HepG2 (cell line): ENCODE results near the gene TECPR1. TPM values are rescaled to one million over a fixed set of nuclear protein-coding genes. Genes with fewer than 3 reads are reported as not detected.

ENCODE experiments used
- ATAC-seq: fragments of 200-7000 bp; cut with Tn5 transposase; 3 replicates; pipeline ENCODE4 v1.9.1; 2020; ENCODE audit warnings: mild to moderate bottlenecking, moderate library complexity
- BruUV-seq: library from RNA; stranded (reverse); fragments of 400-500 nt; replicated peaks from 2 replicates; lab custom pipeline; 2021; lab: Mats Ljungman, UMichigan
- CTCF ChIA-PET: fragments of 300-600 bp; formaldehyde crosslinking; extraction: SDS; loops from one replicate; lab custom pipeline; 2021; ENCODE audit warnings: low total read pairs, inconsistent platforms, low intra/inter-chr PET ratio; lab: Yijun Ruan, JAX
- POLR2A ChIA-PET: fragments of 350-600 bp; sonication (Branson Sonifier 250); formaldehyde crosslinking; loops from one replicate; lab custom pipeline; 2020; ENCODE audit warnings: antibody characterized with exemption, inconsistent platforms; lab: Yijun Ruan, JAX
- DNase-seq: peaks from one replicate; pipeline ENCODE4 v3.0.0-alpha.2; 2015; ENCODE audit warnings: low spot score
- FAIRE-seq: peaks from 3 replicates; lab custom pipeline; 2011; peaks lifted over from hg19 to GRCh38; lab: Jason Lieb, UNC
- H2AFZ ChIP-seq: one replicate; pipeline ENCODE4 v1.6.1; 2011; ENCODE audit warnings: low read length, inconsistent platforms
- H3K27ac ChIP-seq: fragments of 300-600 bp; 3 replicates; pipeline ENCODE4 v1.8.0; 2011; ENCODE audit warnings: mixed run types, mild to moderate bottlenecking, mixed read lengths, low read length, inconsistent platforms; ENCODE audit not compliant: insufficient read depth; ENCODE audit errors: extremely low read length
- H3K27me3 ChIP-seq, 2 experiments: fragments of 200-600 bp in 1 of 2; 2 replicates in 1 of 2; 3 replicates in 1 of 2; pipeline versions ENCODE4 v1.6.0 to v1.8.0; 2011; ENCODE audit warnings: low read length in 2 of 2, mild to moderate bottlenecking in 2 of 2, moderate library complexity in 2 of 2, inconsistent platforms in 1 of 2; ENCODE audit not compliant: insufficient read depth in 2 of 2, control insufficient read depth in 1 of 2
- H3K36me3 ChIP-seq, 2 experiments: fragments of 200-600 bp in 1 of 2; replicated peaks in 1 of 2; 2 replicates in 1 of 2; 3 replicates in 1 of 2; pipeline versions ENCODE4 v1.5.1 to v1.8.0; 2011; ENCODE audit warnings: low read length in 2 of 2, inconsistent platforms in 1 of 2; ENCODE audit not compliant: insufficient read depth in 2 of 2, control insufficient read depth in 1 of 2
- H3K4me1 ChIP-seq: 2 replicates; pipeline ENCODE4 v1.5.1; 2012; ENCODE audit warnings: low read length, inconsistent platforms; ENCODE audit not compliant: insufficient read depth
- H3K4me2 ChIP-seq: 2 replicates; pipeline ENCODE4 v1.6.0; 2011; ENCODE audit warnings: low read depth, low read length, inconsistent platforms
- H3K4me3 ChIP-seq, 3 experiments: fragments of 200-600 bp in 1 of 3; sonication (generic), shearing (Covaris generic) in 1 of 3; replicated peaks in 1 of 3; 2 replicates each; pipeline ENCODE4 v1.5.1; 2011 to 2016; ENCODE audit warnings: low read length in 3 of 3, inconsistent platforms in 2 of 3, low read depth in 2 of 3, mild to moderate bottlenecking in 2 of 3, control low read depth in 1 of 3, mixed read lengths in 1 of 3; ENCODE audit not compliant: insufficient read depth in 1 of 3
- H3K79me2 ChIP-seq: one replicate; pipeline ENCODE4 v1.6.1; 2011; ENCODE audit warnings: low read length, inconsistent platforms; ENCODE audit not compliant: insufficient read depth
- H3K9ac ChIP-seq: 2 replicates; pipeline ENCODE4 v1.6.0; 2011; ENCODE audit warnings: mild to moderate bottlenecking, low read depth, low read length, inconsistent platforms; ENCODE audit not compliant: insufficient read depth
- H3K9me3 ChIP-seq: 2 replicates; pipeline ENCODE4 v1.5.1; 2012; ENCODE audit warnings: mild to moderate bottlenecking, low read length
- H4K20me1 ChIP-seq: 2 replicates; pipeline ENCODE4 v1.6.0; 2011; ENCODE audit warnings: inconsistent platforms, mild to moderate bottlenecking, low read length, moderate library complexity; ENCODE audit not compliant: insufficient read depth
- FOSL2 ChIP-seq: sonication (generic); formaldehyde crosslinking; IDR thresholded peaks from 2 replicates; pipeline ENCODE4 v1.4.0; 2020; ENCODE audit warnings: missing genetic modification reagents
- RFX3 ChIP-seq: IDR thresholded peaks from 2 replicates; pipeline ENCODE4 v1.6.1; 2016; ENCODE audit warnings: missing biosample characterization, missing genetic modification reagents
- ZNF121 ChIP-seq: sonication (generic); formaldehyde crosslinking; IDR thresholded peaks from 2 replicates; pipeline ENCODE4 v1.5.0; 2020; ENCODE audit warnings: mild to moderate bottlenecking, missing genetic modification reagents
- ZNF136 ChIP-seq: sonication (generic); formaldehyde crosslinking; IDR thresholded peaks from 2 replicates; pipeline ENCODE4 v1.8.1; 2022; ENCODE audit warnings: low read depth, mild to moderate bottlenecking, moderate library complexity, missing genetic modification reagents
- ZNF138 ChIP-seq: sonication (generic); formaldehyde crosslinking; IDR thresholded peaks from 2 replicates; pipeline ENCODE4 v1.5.0; 2020; ENCODE audit warnings: mild to moderate bottlenecking, low read depth, missing genetic modification reagents
- WGBS: methylation state at CpG from one replicate; pipeline ENCODE4 v1.1.6; 2017; ENCODE audit warnings: low lambda C conversion rate; 5-methylcytosine and 5-hydroxymethylcytosine counted together
- in situ Hi-C: cut with HindIII; loops from 2 replicates; pipeline ENCODE4 v1.10.0; 2017; ENCODE audit warnings: low pct_unique_long_range_greater_than_20kb; ENCODE audit not compliant: extremely low pct_ligation_motif_present
- intact Hi-C: fragments of 100-400 bp; cut with micrococcal nuclease; formaldehyde crosslinking; loops from one replicate; pipeline ENCODE4 v1.10.0; 2022; ENCODE audit not compliant: unreplicated experiment
- polyA plus RNA-seq, 8 experiments: library from polyadenylated mRNA; depleted of rRNA in 3 of 8; stranded (reverse) in 7 of 8; unstranded in 1 of 8; fragments of >200 nt; fragmentation: Illumina TruSeq in 4 of 8; extraction: Trizol in 4 of 8; gene quantifications; 2 replicates each; pipeline versions ENCODE4 v1.2.1 to v1.2.3, GENCODE V29; 2011 to 2016; ENCODE audit warnings: low read depth in 4 of 8, missing spikeins in 1 of 8, mixed read lengths in 1 of 8; ENCODE audit not compliant: insufficient read depth in 1 of 8
- total RNA-seq, 5 experiments: library from RNA; depleted of rRNA; stranded (reverse); fragments of >200 nt; fragmentation: Illumina TruSeq; extraction: Trizol; gene quantifications; 2 replicates each; pipeline ENCODE4 v1.2.3, GENCODE V29; 2016; ENCODE audit warnings: low read depth in 1 of 5
- TF ChIP-seq, protein P1 (sequence below): sonication (generic); formaldehyde crosslinking; IDR thresholded peaks from 2 replicates; pipeline ENCODE4 v1.5.1; 2020; ENCODE audit warnings: mild to moderate bottlenecking, missing genetic modification reagents, moderate library complexity
- TF ChIP-seq, protein P2 (sequence below): sonication (generic); formaldehyde crosslinking; IDR thresholded peaks from 2 replicates; pipeline ENCODE4 v1.4.0; 2020; ENCODE audit warnings: missing genetic modification reagents
- TF ChIP-seq, protein P3 (sequence below): IDR thresholded peaks from 2 replicates; pipeline ENCODE4 v1.6.1; 2012; ENCODE audit warnings: inconsistent platforms
- TF ChIP-seq, protein P4 (sequence below): sonication (generic); formaldehyde crosslinking; IDR thresholded peaks from 2 replicates; pipeline ENCODE4 v1.8.1; 2023; ENCODE audit warnings: mild to moderate bottlenecking, inconsistent platforms, moderate library complexity, missing genetic modification reagents, borderline replicate concordance
- TF ChIP-seq, protein P5 (sequence below): sonication (generic); formaldehyde crosslinking; IDR thresholded peaks from 2 replicates; pipeline ENCODE4 v1.4.0; 2020; ENCODE audit warnings: missing genetic modification reagents, borderline replicate concordance
- TF ChIP-seq, protein P6 (sequence below): sonication (generic); formaldehyde crosslinking; IDR thresholded peaks from one replicate; pipeline ENCODE4 v1.5.1; 2020; ENCODE audit warnings: mild to moderate bottlenecking, missing genetic modification reagents; ENCODE audit errors: not compliant biosample characterization

The TECPR1 gene
- total and polyA plus RNA-seq, 2 of the 13 experiments (the other 11 are each of a cell fraction or from before 2014, with no cell fraction given) = 2.3 to 6.3 TPM

DNA sequence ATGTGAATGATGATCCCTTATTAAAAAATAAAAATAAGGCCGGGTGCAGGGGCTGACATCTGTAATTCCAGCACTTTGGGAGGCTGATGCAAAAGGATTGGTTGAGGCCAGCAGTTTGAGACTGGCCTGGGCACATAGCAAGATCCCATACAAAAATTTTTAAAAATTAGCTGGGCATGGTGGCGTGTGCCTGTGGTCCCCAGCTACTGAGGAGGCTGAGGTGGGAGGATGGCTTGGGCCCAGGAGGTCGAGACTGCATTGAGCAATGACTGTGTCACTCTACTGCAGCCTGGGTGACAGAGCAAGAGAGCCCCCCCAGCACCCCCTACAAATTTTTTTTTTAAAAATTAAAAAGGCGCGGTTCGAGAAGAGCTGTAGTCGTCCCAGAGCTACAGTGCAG, 28.3 kb upstream of the TECPR1 start:
- FAIRE-seq = no peak
- peaks cover 13% of the 10 kb centered on the region; the same call in 1 of the 2 replicates for H4K20me1 ChIP-seq
- no peaks in the 10 kb centered on the region for H3K9me3 ChIP-seq
- H3K36me3 ChIP-seq = peaks cover 0 to 1% of the 10 kb centered on the region in 2 experiments; a peak in 2 of 5 replicates
- WGBS = 20% methylated on average over 7 of the region's 7 CpGs
- in situ Hi-C loops = loop anchor here (5.0 kb wide), 1 partner anchor 137 kb away; no protein-coding TSS in a partner anchor
- POLR2A ChIA-PET = interaction anchor here (0.6 to 2.0 kb wide), 2 partner anchors 29 to 137 kb away, joined by 5 to 6 read pairs; no protein-coding TSS in a partner anchor
- no TSS peak for BruUV-seq
- peaks cover 34% of the 10 kb centered on the region for H3K79me2 ChIP-seq
- CTCF ChIA-PET = no interaction called here
- DNase-seq = no peak
- peak overlapping the region; percentile 82; the same call in 1 of the 2 replicates for H3K9ac ChIP-seq
- no peak overlapping the region for H2AFZ ChIP-seq
- peak overlapping the region; percentile 84 for H3K27ac ChIP-seq
- peak overlapping the region; percentile 64 to 91 (median 79) for H3K4me3 ChIP-seq
- no peaks in the 10 kb centered on the region; a peak in 1 of 5 replicates for H3K27me3 ChIP-seq
- intact Hi-C loops = no loop called here
- H3K4me2 ChIP-seq = peak overlapping the region; percentile 99
- ATAC-seq = no peak
- peaks cover 74% of the 10 kb centered on the region for H3K4me1 ChIP-seq
- TF ChIP-seq ZNF121 (peak; percentile 59), FOSL2 (CRISPR knock-in tag) (no peak), ZNF138 (CRISPR knock-in tag) (no peak), ZNF136 (CRISPR knock-in tag) (no peak), RFX3 (CRISPR knock-in tag) (no peak)
- TF ChIP-seq, protein P1, sequence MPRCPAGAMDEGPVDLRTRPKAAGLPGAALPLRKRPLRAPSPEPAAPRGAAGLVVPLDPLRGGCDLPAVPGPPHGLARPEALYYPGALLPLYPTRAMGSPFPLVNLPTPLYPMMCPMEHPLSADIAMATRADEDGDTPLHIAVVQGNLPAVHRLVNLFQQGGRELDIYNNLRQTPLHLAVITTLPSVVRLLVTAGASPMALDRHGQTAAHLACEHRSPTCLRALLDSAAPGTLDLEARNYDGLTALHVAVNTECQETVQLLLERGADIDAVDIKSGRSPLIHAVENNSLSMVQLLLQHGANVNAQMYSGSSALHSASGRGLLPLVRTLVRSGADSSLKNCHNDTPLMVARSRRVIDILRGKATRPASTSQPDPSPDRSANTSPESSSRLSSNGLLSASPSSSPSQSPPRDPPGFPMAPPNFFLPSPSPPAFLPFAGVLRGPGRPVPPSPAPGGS (CRISPR knock-in tag) = no peak
- TF ChIP-seq, protein P2, sequence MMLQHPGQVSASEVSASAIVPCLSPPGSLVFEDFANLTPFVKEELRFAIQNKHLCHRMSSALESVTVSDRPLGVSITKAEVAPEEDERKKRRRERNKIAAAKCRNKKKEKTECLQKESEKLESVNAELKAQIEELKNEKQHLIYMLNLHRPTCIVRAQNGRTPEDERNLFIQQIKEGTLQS (CRISPR knock-in tag) = no peak
- TF ChIP-seq, protein P3, sequence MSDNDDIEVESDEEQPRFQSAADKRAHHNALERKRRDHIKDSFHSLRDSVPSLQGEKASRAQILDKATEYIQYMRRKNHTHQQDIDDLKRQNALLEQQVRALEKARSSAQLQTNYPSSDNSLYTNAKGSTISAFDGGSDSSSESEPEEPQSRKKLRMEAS = no peak
- TF ChIP-seq, protein P4, sequence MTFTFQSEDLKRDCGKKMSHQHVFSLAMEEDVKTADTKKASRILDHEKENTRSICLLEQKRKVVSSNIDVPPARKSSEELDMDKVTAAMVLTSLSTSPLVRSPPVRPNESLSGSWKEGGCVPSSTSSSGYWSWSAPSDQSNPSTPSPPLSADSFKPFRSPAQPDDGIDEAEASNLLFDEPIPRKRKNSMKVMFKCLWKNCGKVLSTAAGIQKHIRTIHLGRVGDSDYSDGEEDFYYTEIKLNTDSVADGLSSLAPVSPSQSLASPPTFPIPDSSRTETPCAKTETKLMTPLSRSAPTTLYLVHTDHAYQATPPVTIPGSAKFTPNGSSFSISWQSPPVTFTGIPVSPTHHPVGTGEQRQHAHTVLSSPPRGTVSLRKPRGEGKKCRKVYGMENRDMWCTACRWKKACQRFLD (CRISPR knock-in tag) = no peak
- TF ChIP-seq, protein P5, sequence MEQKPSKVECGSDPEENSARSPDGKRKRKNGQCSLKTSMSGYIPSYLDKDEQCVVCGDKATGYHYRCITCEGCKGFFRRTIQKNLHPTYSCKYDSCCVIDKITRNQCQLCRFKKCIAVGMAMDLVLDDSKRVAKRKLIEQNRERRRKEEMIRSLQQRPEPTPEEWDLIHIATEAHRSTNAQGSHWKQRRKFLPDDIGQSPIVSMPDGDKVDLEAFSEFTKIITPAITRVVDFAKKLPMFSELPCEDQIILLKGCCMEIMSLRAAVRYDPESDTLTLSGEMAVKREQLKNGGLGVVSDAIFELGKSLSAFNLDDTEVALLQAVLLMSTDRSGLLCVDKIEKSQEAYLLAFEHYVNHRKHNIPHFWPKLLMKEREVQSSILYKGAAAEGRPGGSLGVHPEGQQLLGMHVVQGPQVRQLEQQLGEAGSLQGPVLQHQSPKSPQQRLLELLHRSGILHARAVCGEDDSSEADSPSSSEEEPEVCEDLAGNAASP (CRISPR knock-in tag) = no peak
- TF ChIP-seq, protein P6, sequence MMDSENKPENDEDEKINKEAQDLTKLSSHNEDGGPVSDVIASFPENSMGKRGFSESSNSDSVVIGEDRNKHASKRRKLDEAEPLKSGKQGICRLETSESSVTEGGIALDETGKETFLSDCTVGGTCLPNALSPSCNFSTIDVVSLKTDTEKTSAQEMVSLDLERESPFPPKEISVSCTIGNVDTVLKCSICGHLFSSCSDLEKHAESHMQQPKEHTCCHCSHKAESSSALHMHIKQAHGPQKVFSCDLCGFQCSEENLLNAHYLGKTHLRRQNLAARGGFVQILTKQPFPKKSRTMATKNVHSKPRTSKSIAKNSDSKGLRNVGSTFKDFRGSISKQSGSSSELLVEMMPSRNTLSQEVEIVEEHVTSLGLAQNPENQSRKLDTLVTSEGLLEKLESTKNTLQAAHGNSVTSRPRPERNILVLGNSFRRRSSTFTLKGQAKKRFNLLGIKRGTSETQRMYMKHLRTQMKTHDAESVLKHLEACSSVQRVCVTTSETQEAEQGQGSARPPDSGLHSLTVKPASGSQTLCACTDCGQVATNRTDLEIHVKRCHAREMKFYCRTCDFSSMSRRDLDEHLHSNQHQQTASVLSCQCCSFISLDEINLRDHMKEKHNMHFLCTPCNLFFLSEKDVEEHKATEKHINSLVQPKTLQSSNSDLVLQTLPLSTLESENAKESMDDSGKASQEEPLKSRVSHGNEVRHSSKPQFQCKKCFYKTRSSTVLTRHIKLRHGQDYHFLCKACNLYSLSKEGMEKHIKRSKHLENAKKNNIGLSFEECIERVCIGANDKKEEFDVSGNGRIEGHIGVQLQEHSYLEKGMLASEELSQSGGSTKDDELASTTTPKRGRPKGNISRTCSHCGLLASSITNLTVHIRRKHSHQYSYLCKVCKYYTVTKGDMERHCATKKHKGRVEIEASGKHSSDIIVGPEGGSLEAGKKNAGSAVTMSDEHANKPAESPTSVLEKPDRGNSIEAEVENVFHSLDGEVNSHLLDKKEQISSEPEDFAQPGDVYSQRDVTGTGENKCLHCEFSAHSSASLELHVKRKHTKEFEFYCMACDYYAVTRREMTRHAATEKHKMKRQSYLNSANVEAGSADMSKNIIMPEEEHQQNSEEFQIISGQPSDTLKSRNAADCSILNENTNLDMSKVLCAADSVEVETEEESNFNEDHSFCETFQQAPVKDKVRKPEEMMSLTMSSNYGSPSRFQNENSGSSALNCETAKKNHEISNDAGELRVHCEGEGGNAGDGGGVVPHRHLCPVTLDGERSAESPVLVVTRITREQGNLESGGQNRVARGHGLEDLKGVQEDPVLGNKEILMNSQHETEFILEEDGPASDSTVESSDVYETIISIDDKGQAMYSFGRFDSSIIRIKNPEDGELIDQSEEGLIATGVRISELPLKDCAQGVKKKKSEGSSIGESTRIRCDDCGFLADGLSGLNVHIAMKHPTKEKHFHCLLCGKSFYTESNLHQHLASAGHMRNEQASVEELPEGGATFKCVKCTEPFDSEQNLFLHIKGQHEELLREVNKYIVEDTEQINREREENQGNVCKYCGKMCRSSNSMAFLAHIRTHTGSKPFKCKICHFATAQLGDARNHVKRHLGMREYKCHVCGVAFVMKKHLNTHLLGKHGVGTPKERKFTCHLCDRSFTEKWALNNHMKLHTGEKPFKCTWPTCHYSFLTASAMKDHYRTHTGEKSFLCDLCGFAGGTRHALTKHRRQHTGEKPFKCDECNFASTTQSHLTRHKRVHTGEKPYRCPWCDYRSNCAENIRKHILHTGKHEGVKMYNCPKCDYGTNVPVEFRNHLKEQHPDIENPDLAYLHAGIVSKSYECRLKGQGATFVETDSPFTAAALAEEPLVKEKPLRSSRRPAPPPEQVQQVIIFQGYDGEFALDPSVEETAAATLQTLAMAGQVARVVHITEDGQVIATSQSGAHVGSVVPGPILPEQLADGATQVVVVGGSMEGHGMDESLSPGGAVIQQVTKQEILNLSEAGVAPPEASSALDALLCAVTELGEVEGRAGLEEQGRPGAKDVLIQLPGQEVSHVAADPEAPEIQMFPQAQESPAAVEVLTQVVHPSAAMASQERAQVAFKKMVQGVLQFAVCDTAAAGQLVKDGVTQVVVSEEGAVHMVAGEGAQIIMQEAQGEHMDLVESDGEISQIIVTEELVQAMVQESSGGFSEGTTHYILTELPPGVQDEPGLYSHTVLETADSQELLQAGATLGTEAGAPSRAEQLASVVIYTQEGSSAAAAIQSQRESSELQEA (CRISPR knock-in tag) = no peak
